Fibroblast of skin of left quadriceps (primary cell): ENCODE measurements around the gene LRFN2.

Experiments used
- DNase-seq, 2 experiments: peaks; one replicate each; pipeline ENCODE4 v3.0.0-alpha.2; 2013; ENCODE audit warnings: low read depth in 2 of 2

Gene LRFN2

DNA sequence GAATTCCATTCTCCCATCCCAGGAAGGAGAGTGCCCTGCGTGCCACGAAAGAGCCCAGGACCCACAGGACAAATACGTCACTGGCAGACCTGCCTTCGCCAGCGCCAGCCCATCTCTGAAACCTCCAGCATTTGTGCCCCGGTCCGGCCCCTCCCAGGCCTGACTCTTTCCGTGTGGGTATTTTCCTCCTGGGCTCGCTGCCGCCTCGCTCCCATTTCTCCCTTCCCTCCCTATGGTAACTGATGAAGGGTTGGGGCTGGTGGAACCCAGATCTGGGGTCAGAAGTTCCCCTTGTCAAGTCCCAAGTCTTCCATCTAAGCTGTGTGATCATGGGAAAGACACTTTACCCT is 208.5 kb downstream of the LRFN2 start:
- no peak for DNase-seq

DNA sequence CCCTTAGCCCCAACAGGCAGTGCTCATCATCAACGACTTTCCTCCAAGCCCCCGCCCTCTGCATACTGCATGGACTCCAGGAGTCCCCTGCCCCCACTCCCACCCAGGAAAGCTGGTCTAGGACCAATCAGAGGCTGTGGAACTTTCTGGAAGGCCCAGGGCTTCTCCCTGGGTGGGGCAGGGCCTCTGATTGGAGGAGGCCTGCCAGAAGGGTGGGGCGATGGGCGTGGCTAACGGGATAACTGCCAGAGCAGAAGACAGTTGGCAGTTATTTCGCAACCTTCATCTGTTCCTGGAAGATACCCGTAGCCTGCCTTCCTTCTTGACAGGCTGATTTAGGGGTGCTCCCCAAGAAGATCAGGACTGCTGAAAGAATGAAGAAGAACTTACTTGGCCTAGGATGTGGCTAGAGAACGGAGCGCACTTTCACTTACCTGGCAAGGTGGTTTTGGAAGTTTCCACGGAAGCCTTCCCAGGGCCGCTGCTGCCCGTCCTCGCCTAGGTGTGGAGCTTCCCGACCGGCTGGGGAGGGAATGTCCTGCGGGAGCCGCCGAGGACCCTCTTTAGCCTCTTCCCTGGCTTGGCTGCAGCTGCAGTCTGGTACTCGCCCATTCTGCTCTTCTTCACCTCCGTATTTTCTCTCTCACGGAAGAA is 209.0 kb downstream of the LRFN2 start:
- DNase-seq = no peak

DNA sequence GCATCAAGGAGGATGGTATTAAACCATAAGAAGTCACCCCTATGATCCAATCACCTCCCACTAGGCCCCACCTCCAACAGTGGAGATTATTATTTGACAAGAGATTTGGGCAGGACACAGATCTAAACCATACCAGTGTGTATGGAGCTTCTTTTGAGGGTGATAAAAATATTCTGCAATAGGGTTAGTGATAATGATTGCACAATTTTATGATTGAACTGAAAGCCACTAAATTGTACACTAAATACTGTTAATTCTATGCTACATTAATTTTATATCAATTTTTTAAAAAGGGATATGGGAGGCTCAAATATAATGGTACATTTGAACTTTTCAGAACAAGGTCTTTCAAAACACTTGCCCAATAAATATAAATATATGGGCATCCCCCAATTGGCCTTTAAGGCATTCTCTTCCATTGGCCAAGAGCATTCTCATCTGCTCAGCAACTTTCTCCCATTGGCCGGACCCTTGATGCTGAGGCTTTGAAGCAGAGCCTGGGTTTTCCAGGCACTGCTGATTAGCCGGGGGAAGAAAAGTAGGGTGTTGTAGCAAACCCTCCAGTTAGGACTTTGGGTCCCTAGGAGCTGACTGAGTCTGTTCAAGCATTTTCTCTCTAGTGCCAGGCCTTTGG is 209.9 kb downstream of the LRFN2 start:
- DNase-seq = no peak

DNA sequence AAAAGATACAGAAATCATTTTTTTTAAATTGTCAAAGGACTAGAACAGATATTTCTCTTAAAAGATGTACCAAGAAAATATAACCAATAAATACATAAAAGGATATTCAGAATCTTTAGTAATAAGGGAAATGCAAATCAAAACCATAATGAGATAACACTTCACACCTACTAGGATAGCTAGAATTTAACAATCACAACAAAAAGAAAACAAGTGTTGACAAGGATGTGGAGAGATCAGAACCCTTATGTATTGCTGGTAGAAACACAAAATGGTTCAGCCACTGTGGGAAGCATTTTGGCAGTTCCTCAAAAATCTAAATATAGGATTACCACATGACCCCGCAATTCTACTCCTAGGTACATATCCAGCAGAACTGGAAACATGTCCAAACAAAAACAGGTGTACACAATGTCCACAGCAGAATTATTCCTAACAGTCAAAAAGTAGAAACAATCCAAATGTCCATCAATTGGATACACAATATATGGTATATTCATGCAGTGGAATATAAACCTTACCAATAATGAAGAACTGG is 211.0 kb downstream of the LRFN2 start:
- no peak for DNase-seq

DNA sequence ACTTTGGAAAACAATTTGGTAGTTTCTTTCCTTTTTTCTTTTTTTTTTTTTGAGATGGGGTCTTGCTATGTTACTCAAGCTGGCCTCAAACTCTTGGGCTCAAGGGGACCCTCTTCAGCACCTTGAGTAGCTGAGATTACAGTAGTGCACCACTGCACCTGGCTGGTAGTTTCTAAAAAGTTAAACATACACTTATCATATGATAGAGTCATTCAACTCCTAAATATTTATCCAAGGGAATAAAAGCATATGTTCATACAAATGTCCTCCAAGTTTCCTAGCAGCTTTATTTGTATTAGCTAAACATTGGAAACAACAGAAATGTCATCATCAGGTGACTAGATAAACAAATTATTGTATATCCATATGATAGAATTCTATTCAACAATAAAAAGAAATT is 213.9 kb downstream of the LRFN2 start:
- no peak for DNase-seq

DNA sequence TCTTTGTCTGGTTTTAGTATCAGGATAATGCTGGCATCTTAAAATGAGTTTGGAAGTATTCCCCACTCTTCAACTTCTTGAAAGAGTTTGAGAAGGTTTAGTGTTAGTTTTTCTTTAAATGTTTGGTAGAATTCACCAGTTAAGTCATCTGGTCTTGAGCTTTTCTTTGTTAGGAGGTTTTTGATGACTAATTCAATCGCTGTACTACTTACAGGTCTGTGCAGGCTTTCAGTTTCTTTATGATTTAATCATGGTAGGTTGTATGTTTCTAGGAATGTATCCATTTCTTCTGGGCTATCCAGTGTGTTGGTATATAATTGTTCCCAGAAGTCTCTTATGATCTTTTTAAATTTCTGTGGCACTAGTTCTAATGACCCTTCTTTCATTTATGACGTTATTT is 215.5 kb downstream of the LRFN2 start:
- DNase-seq = no peak

DNA sequence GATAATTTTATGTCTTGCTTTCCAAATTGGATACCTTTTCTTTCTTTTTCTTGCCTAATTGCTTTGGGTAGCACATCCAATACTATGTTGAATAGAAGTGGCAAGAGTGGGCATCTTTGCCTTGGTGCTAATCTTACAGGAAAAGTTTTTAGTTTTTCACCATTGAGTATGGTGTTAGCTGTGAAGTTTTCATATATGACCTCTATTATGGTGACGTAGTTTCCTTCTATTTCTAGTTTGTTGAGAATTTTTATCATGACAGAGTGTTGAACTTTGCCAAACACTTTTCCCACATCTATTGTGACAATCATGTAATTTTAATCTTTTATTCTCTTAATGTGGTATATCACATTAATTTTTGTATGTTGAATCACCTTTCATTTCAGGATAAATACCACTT is 216.1 kb downstream of the LRFN2 start:
- DNase-seq = no peak

DNA sequence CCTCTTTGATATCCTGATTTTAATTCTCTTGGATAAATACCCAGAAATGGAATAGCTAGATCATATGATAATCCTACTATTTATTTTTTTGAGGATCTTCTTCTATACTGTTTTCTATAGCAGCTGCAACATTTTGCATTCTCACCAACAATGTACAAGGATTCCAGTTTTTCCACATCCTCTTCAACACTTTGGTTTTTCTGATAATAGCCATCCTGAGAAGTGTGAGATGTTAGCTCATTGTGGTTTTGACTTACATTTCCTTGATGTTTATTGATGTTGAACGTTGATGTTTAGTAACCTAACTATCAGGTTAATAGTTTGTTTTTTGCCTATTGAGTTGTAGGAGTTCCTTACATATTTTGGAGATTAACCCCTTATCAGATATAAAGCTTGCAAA is 217.3 kb downstream of the LRFN2 start:
- DNase-seq = no peak

DNA sequence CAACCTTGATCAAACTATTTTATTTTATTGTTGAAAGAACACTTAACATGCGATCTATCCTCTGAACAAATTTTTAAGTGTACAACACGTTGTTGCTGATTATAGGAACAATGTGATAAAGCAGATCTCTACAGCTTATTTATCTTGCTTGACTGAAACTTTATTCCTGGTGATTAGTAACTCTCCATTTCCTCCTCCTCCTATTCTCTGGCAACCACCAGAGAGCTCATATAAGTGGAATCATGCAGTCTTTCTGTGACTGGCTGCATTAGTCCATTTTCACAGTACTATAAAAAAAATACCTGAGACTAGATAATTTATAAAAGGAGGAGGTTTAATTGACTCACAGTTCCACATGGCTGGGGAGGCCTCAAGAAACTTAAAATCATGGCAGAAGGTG is 218.1 kb downstream of the LRFN2 start:
- no peak for DNase-seq

DNA sequence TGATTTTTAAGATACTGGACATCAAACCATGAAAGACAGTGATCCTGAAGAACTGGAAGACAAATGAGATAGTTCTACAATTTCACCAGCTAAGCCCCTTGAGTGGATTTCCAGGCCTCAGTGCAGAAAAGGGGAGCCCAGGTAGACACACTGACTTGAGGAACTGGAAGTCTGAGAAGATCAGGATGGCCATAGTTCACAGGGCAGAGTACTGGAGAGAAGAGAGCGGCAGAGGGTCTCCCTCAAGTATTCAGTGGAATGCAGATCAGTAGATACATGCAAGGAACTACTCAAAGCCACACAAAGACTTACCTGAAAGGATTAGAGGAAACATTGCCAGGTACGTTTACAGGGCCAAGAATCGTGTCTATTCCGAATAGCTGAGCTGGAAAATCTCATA is 224.3 kb downstream of the LRFN2 start:
- no peak for DNase-seq

DNA sequence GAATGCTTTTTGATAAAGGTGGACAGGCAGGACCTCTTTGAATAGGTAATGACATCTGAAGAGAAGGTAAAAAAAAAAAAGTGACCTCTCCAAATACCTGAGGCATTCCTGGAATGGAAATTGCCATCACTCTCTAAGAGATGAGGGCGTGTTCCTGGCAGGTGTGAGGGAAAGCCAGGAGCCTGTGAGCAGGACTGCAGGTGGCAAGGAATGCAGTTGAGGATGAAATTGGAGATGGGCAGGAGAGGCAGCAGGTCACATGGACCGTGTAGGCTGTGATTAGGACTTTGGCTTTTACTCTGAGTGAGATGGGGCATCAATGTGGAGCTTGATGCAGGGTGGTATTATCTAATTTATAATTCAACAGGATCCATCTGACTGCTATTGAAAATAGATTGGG is 227.4 kb downstream of the LRFN2 start:
- no peak for DNase-seq

DNA sequence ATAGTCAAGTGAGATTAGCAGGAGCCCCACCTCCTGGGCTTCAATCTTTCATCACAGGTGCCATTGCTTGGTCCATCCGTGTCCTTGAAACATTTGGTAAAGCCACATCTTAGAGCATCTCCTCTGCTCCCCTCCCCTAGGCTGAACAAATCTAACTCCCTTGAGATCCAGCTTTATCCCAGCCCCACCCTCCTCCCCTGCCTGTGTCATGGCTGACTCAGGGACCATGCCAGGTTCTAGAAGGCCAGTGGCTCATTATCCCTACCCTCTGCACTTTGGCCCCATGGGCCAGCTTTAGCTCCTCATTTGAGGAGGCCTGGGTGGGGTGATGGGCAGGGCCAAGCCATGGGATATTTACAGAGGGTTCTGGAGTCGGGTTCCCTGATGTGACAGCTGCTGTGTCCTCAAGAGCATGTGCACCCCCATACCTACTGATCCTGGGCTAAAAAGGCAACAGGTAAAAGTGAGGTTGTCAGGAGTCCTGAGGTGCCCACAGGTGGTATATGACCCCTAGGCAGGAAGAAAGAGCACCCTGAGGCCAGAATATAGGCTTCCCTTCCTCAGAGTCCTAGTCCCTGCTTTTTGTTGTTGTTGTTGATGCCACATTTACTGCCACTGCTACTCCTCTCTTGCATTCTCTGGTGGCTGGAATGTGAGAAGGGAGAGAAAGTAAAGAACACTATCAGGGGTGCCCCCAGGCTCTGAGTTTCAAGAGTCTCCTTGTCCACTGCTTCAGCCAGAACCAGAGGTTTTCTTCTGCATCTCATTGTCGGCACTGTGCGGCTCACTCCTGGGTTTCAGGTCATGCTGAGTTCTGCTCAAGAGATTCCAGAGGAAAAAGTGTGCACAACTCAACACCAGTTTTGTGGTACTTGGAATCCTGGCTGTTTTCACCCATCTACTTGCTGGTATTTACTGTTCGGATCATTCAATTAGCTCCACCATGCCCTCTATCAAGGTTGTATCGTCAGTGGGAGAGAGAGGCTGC is 228.4 kb downstream of the LRFN2 start:
- DNase-seq = no peak

DNA sequence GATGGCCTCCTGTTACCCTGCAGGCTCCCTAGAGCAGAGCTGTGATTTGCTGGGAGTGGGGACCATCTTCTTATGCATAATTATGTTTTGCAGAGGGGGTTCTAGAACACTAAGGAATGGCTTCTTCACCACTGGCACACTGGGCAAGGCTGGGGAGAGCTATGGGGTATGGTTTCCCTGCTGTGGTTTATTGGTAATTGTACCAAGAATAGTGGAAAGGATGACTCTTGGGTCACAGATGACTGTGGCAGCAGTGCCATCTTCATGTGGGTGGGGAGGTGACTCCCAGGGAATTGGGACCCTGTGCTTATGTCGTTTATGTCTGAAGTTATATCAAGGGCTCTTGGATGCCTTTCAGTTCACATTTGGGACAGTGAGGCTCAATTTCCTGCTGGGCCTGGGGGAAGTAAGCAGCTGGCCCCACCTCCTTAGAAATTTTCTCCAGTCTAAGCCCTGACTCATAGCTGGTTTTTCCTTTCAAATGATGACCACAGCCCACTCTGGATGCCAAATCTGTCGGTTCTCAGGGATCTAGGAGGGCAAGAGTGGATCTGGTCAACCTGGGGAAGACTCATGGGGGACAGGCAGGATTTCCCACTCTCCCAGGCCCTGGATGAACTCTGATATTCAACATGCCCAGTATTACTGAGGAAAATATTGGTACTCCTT is 230.8 kb downstream of the LRFN2 start:
- DNase-seq = no peak

DNA sequence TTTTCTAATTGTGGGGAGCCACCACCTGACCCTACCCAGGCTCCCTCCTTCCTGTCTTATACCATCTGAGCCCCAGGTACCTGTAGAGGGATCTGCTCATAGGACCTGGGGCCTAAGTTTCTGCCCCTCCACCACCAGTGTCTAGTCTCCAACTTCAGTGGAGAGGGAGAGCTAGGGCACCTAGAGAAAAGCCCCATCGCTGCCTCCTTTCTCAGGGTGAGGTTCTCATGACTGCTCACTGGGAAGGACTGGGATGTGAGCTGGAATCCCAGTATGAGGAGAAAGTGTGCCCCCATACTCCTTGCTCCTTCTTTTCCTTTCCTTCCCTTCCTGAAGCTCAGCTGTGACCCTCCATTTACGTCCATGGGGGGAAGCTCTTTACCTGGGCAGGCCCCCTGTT is 231.6 kb downstream of the LRFN2 start:
- DNase-seq = no peak

DNA sequence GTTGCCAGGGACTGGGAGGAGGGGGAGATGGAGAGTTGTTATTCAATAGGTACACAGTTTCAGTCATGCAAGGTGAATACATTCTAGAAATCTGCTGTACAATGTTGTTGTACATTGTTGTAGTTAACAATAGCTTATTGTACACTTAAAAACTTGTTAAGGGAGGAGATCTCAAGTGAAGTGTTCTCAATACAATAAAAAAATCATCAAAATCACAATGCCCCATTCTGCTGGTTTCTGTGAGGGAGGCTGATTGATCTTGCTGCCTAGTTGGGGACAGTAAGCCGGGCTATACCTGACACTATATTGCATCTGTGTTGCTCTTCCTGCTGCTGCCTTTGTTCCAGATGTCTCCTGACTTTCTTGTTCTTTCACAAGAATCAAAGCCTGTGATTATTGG is 232.1 kb downstream of the LRFN2 start:
- no peak for DNase-seq

DNA sequence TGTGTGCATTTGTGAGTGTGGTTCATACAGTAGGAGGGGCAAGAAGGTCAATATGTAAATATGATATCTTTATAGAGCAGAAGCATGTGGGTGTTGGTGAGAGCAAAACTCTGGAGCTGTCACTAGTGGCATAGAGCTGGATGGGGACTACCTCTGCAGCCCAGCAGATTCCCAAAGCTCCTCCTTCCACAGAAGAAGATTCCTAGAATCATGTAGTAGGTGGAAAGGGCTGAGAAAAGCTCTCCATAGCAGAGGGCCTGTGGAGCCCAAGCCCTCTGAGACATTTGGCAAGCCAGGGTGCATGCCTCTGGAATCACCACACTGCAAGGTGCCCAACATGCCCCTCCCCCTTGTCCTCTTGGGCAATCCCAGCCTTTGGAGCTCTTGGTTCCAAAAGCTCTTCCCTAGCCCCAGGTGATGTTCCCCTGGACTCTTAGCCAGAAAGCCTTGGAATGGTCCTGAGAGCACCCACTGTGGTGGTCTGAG is 233.2 kb downstream of the LRFN2 start:
- no peak for DNase-seq

DNA sequence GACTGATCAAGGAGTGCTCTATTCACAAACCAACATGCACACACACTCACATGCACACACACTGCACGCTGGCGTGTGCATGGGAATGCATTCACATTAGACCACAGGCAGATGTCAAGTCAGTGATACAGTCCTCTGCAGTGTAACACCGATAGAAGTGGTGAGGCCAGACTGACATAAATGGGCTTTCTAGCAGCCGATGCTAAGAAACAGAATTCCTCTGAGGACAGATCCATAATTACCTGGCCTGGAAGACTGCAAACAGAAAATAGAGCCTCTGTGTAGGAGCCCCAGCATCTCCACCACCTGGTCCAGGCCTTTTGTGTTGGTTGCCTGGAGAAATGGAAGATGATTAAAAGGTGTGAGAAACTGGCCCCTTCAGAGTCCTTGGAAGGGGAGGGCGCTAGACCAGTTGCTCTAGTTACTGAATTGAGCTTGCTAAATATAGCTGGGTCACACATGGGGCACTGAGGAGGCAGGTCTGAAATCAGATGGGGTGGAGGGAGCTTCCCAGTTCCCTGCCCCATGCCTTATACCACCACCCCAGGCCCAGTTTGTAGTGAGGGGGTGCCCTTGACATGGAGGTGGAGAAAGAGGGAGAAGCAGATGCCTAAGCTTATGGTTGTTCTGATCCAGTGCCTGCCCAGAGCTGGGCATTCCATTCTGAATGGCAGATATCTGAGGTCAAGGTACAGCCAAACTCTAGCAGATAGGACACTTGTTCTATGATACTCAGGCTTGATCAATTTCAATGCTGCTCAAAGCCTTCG is 233.8 kb downstream of the LRFN2 start:
- no peak for DNase-seq

DNA sequence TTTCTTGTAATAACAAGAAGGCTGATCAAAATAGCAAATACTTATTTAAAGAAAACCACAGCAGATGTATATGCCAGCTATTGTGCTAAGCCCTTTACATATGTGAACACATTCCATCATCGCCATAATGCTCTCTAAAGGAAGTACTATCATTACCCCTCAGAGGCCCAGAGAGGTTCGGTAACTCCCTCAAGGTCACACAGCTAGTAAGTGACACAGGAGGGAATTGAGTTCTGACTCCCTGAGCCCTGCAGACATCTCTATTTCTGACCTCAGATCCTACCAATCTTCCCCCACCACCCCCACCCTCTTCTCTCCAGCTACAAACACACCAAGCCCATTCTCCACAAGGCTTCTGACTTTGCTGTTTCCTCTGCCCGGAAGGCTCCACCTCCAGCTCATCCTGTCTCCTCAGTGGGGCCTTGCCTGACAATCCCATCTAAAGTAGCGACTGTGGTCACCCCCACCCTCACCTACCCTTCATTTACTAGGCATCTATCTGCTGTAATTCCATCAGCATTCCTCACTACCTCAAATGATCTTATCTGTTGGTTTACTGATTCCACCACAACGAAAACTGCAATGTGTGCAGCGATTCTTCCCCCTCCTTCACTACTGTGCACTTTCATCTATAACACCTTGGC is 234.5 kb downstream of the LRFN2 start:
- no peak for DNase-seq

DNA sequence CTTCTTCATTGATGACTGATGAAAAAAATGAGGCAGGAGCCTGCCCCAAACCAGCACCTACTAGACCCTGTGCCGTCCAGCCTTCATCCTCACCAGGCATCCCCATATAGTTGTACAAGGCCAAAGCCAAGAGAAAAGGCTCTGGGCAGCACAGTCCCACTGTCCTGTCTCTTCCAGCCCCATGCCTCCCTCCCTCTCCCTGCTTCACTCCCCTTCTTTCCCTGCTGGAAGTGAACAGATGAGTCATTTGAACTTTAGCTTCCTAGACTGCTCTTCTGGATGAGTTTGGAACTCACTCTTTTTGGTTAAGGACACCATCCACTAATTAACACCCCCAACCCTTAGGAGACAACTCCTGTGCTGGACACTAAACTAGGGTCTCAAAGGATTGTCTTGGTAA is 235.2 kb downstream of the LRFN2 start:
- no peak for DNase-seq

DNA sequence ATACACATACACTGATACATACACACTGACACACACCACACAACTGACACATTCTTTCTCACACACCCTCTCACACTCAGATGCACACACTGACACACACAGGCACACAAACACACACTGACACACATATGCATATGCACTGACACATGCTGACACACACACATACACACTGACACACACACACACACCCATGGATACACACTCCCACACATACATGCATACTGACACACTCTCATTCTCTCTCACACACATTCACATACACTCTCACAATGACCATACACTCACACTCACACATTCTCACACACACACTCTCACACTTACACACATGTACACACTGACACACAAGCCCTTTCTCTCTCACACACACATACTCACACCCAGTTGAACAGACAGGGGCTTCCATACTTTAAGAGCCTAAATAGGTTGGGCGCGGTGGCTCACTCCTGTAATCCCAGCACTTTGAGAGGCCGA is 236.4 kb downstream of the LRFN2 start:
- no peak for DNase-seq
